GM18517 (cell line): ENCODE measurements around the gene APOBEC3H.
"Not testable (repeated sequence)": the region's sequence is repeated elsewhere in the genome, so short reads cannot be mapped to it uniquely, and the experiment has no call there.

Source experiments
- ATAC-seq: cut with Tn5 transposase; IDR thresholded peaks from one replicate; pipeline ENCODE4 v1.9.1; 2021; ENCODE audit warnings: mild to moderate bottlenecking, moderate library complexity; ENCODE audit not compliant: unreplicated experiment

Gene APOBEC3H

DNA sequence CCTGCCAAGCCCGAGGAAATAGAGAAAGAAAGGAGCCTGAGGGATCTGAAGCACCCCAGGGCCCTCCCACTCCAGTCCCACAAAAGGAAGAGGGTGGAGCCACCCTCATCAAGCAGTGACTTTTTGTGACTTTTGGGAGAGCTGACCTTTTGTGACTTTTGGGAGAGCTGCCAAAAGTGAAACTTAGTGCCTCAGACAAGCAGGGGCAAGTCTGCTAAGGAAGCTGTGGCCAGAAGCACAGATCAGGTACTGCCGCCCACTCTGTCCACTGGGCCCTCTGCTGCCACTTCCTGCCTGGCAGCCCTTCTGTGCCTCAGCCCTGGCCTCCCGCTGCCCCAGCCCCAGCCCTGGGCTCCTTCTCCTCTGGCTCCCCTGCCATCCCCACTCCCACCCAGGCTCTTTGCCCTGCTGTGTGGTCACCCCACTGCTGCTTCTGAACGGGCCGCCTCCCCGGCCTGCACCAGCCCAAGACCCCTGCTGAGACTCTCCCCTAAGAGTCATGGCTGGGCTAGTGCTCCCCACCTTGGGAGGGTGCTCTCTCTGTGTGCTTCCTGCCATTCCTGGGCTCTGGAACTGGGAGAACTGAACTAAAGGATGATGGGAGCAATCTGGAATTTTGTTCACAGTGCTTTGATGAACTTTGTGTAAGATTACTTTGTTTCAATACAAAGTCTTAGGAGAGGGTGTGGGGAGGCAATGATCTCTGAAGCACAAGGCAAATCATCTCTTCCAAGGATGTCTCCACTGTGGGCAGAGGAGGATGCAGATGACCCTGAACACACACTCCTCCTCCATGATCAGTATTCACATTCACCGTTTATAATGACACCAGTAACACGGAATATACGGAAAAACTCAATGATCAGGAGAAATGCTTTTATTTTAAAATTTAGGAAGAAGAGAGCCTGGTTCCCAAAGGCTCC, at the start of gene APOBEC3H:
APOBEC3H (plus strand) TSS at position 147 of the 923 bp plus-strand sequence. CDS start 3,035 bp downstream, outside the sequence.
- no peak for ATAC-seq

DNA sequence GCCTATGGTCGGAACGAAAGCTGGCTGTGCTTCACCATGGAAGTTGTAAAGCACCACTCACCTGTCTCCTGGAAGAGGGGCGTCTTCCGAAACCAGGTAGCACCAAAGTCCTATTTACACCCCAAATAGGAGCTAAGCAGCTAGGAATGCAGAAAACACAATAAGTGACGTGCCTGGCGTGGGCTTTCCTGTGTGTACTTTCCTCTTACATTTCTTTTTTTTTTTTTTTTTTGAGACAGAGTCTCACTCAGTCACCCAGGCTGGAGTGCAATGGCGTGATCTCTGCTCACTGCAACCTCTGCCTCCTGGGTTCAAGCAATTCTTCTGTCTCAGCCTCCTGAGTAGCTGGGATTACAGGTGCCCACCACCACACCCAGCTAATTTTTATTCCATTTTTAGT, 47.6 kb upstream of the APOBEC3H start:
- ATAC-seq = not testable (repeated sequence)

DNA sequence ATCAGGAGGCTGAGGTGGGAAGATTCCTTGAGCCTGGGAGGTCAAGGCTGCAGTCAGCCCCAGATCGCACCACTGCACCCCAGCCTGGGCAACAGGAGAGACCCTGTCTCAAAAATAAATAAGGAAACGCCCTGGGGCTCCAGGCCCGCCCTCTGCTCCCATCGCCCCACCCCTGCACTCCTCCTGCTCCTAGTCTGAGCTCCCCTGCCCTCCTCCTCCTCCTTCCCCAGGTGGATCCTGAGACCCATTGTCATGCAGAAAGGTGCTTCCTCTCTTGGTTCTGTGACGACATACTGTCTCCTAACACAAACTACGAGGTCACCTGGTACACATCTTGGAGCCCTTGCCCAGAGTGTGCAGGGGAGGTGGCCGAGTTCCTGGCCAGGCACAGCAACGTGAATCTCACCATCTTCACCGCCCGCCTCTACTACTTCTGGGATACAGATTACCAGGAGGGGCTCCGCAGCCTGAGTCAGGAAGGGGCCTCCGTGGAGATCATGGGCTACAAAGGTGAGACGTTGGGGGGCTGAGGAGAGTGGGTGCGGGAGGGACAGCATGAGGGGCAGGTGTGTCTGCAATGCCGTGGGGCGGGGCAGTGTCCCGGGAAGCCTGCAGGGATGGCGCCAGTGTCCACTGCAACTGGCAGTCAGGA, 45.1 kb upstream of the APOBEC3H start:
- not testable (repeated sequence) for ATAC-seq

- no peak for ATAC-seq
Measured at GRCh38 chr22:39055658-39056057, 41.4 kb upstream of the APOBEC3H start.

DNA sequence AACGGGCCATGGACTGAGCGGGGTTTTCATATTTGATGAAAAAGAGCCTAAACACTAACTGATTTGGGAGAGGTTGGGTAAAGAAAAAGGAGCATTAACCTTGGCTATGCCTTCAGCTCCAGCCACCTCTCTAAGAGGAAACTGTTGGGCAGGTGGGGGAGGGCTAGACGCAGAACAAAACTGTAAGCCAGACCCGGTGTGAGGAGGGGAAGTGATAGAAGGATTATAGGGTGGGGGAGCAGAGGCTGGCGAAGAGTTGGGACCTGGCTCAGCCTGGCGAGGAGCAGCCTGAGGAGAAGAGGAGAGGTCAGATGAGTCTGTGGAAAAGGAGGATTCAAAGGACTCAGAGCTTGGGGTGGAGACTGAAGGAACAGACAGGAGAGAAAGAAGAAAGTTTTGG, 35.8 kb upstream of the APOBEC3H start:
- ATAC-seq = not testable (repeated sequence)

DNA sequence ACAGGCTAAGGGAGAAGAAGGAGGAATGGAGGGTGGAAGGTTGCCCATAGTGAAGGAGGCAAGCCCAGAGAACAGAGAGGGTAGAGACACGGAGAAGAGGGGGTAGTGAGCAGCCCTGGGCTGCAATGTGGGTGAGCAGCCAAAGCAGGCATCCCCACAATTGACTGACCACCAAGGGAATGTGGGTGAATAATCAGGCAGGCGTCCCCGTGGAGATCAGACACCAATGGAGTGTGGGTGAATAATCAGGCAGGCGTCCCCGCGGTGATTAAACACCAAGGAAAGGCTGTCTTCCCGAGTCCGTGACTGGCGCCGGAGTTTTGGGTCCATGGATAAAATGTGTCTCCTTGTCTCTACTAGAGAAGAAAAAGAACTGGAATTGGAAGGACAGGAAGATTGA, 35.1 kb upstream of the APOBEC3H start:
- ATAC-seq = not testable (repeated sequence)

DNA sequence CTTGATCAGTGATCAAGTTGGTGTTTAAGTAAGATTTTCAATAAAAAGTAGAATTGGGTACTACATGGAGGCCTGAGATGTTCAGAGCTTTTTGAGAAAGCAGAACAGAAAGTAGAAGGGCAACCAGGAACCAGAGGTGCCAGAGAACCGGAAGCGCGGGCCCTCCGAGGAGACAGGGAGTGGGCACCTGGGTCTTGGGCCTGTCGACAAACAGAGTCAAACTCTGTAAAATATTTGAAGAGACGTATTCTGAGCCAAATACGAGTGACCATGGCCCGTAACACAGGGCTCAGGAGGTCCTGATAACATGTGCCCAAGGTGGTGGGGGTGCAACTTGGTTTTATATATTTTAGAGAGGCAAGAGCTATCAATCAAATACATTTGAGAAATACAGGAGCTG, 33.1 kb upstream of the APOBEC3H start:
- ATAC-seq = not testable (repeated sequence)

DNA sequence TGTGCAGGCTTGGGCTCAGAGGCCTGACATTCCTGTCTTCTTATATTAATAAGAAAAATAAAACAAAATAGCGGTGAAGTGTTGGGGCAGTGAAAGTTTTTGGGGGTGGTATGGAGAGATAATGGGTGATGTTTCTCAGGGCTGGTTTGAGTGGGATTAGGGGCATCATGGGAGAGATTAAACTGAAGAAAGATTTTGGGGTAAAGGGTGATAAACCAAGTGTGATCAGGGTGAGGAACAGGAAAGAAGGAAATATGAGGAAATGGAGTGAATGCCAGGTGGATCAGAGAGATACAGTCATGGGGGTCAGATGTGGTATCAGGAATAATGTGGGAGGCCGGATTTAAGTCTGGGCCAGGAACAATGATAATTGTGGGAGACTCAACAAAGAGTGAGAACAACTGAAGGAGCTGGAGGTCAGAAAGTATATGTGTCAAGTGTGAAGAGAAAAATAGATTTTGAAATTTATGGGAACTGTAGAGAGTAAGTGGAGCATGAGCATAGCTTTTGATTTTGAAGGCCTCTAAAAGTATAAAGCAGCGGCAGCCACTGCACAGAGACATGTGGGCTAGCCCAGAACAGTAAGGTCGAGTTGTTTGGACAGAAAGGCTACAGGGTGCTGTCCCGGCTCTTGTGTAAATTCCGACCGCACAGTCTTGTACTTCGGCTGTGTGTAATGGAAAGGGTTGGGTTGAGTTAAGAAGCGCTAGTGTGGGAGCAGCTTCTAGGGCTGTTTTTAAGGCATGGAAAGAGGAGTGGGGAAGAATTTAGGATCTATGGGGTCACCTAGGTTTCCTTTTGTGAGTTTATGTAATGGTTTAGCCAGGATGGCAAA, 30.4 kb upstream of the APOBEC3H start:
- ATAC-seq = not testable (repeated sequence)

DNA sequence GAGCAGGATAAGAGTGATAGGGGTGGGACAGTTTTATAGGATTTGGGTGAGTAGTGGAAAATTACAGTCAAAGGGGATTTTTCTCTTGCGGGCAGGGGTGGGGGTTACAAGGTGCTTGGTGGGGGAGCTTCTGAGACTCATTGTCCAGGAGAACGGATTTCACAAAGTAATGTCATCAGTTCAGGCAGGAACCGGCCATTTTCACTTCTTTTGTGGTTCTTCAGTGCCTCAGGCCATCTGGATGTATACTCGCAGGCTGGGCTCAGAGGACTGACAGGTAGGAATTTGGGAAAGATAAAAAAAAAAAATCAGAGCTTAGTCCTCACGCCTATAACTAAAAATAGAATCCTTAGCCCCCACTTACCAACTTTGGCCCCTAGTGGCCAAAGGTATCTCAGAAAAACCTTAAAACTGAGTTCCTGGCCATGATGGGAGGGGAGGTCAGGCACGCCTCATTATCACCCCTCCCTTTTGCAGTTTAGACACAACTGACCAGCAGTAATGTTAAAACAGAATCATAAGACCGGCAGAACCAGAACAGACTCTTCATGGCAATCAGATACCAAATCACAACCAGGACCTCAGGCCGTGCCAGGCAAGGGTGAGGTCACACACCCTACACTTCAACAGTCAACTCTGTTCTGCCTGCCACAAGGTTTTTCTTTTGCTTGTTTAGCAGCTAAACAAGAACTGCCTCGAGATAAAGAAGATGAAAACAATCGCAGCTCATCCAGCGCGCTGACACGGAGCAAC, 28.8 kb upstream of the APOBEC3H start:
- no peak for ATAC-seq

DNA sequence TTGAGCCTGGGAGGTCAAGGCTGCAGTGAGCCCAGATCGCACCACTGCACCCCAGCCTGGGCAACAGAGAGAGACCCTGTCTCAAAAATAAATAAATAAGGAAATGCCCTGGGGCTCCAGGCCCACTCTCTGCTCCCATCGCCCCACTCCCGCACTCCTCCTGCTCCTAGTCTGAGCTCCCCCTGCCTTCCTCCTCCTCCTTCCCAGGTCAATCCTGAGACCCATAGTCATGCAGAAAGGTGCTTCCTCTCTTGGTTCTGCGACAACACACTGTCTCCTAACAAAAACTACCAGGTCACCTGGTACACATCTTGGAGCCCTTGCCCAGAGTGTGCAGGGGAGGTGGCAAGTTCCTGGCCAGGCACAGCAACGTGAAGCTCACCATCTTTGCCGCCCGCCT, 26.9 kb upstream of the APOBEC3H start:
- no peak for ATAC-seq

DNA sequence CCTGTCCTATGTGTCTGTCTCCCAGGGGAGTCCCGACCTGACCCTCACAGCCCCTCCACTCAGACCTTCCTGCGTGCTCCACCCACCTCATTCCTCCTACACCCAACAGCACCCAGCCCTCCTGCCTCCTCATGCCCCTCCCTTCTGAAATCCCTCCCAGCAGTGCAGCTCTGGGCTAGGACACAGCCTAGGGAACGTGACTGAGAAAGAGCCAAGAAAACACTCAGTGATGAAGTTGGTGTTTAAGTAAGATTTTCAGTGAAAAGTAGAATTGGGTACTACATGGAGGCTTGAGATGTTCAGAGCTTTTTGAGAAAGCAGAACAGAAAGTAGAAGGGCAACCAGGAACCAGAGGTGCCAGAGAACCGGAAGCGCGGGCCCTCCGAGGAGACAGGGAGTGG, 24.5 kb upstream of the APOBEC3H start:
- not testable (repeated sequence) for ATAC-seq

GRCh38 chr22:39073981-39074380, 23.1 kb upstream of the APOBEC3H start:
- ATAC-seq = no peak

GRCh38 chr22:39076155-39077025, 20.7 kb upstream of the APOBEC3H start:
- ATAC-seq = not testable (repeated sequence)

GRCh38 chr22:39077026-39077840, 19.8 kb upstream of the APOBEC3H start, which contains the start of gene APOBEC3G:
APOBEC3G (plus strand) TSS chr22:39077275; CDS start chr22:39077362, 87 bp downstream.
- peak; percentile 87 for ATAC-seq

DNA sequence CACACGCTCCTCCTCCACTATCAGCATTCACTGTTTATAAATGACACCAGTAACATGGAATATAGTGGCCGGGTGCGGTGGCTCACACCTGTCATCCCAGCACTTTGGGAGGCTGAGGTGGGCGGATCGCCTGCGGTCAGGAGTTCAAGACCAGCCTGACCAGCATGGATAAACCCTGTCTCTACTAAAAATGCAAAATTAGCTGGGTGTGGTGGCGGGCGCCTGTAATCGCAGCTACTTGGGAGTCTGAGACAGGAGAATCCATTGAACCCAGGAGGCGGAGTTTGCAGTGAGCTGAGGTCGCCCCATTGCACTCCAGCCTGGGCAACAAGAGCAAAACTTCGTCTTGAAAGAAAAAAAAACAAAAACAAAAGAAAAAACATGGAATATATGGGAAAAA, 19.1 kb upstream of the APOBEC3H start:
- ATAC-seq = not testable (repeated sequence)

- ATAC-seq = no peak
Measured at GRCh38 chr22:39078329-39078728, 18.7 kb upstream of the APOBEC3H start.

GRCh38 chr22:39079054-39079637, 17.9 kb upstream of the APOBEC3H start:
- not testable (repeated sequence) for ATAC-seq
